ENCODE measurements around the gene PTPRT.

PTPRT gene

GRCh38 chr20:42506397-42506796 lies 683.3 kb downstream of the PTPRT start:
- no peaks in the 10 kb centered on the region for H3K9me3 ChIP-seq (replicated peaks; ENCODE audit: insufficient read depth, low read length)
- no peak overlapping the region for H2AFZ ChIP-seq (ENCODE audit: low read length)
- no peak overlapping the region for H3K27ac ChIP-seq (ENCODE audit: low read length)
- H3K4me3 ChIP-seq (ENCODE audit: low read length), result no peak overlapping the region
- H3K4me1 ChIP-seq (ENCODE audit: low read length), result no peaks in the 10 kb centered on the region
- H3K9me2 ChIP-seq (replicated peaks; ENCODE audit: insufficient read depth, low read length), result no peaks in the 10 kb centered on the region
- no peak for DNase-seq
- no peaks in the 10 kb centered on the region for H3F3A ChIP-seq (ENCODE audit: insufficient read depth, low read length)
- no peaks in the 10 kb centered on the region for H4K20me1 ChIP-seq (ENCODE audit: insufficient read depth, low read length)
- TF ChIP-seq EZH2 (optimal IDR thresholded peaks at IDR 0.05; ENCODE audit: low read depth, low read length), result no peak
- no peak for TF ChIP-seq CTCF (IDR thresholded peaks at IDR 0.05; ENCODE audit: low read length)
- no peak for TF ChIP-seq EZH2phosphoT487 (IDR thresholded peaks at IDR 0.05; ENCODE audit: low read length)
- H3K9ac ChIP-seq (ENCODE audit: low read length), result no peak overlapping the region
- no peaks in the 10 kb centered on the region for H3K36me3 ChIP-seq (replicated peaks; ENCODE audit: insufficient read depth, low read length)
- no peak overlapping the region for H3K4me2 ChIP-seq (ENCODE audit: low read depth, low read length)
- H3K79me2 ChIP-seq (ENCODE audit: low read length), result no peaks in the 10 kb centered on the region
- H3K27me3 ChIP-seq (replicated peaks; ENCODE audit: insufficient read depth, low read length), result no peaks in the 10 kb centered on the region

- no peak overlapping the region for H3K9ac ChIP-seq (ENCODE audit: low read length)
- no peaks in the 10 kb centered on the region for H3K36me3 ChIP-seq (replicated peaks; ENCODE audit: insufficient read depth, low read length)
- H3K4me2 ChIP-seq (ENCODE audit: low read depth, low read length), result no peak overlapping the region
- H3K27me3 ChIP-seq (replicated peaks; ENCODE audit: insufficient read depth, low read length), result no peaks in the 10 kb centered on the region
- H3K27ac ChIP-seq (ENCODE audit: low read length), result no peak overlapping the region
- TF ChIP-seq CTCF (IDR thresholded peaks at IDR 0.05; ENCODE audit: low read length) (no peak), EZH2 (optimal IDR thresholded peaks at IDR 0.05; ENCODE audit: low read depth, low read length) (no peak), EZH2phosphoT487 (IDR thresholded peaks at IDR 0.05; ENCODE audit: low read length) (no peak)
- no peak overlapping the region for H3K4me3 ChIP-seq (ENCODE audit: low read length)
- H3K79me2 ChIP-seq (ENCODE audit: low read length), result no peaks in the 10 kb centered on the region
- no peak overlapping the region for H2AFZ ChIP-seq (ENCODE audit: low read length)
- H3K9me2 ChIP-seq (replicated peaks; ENCODE audit: insufficient read depth, low read length), result no peaks in the 10 kb centered on the region
- no peaks in the 10 kb centered on the region for H4K20me1 ChIP-seq (ENCODE audit: insufficient read depth, low read length)
- H3K9me3 ChIP-seq (replicated peaks; ENCODE audit: insufficient read depth, low read length), result no peaks in the 10 kb centered on the region
- no peak for DNase-seq
- no peaks in the 10 kb centered on the region for H3F3A ChIP-seq (ENCODE audit: insufficient read depth, low read length)
- no peaks in the 10 kb centered on the region for H3K4me1 ChIP-seq (ENCODE audit: low read length)
Observed at GRCh38 chr20:42502591-42502990, 687.1 kb downstream of the PTPRT start.

GRCh38 chr20:42496595-42496994 lies 693.1 kb downstream of the PTPRT start:
- no peaks in the 10 kb centered on the region for H3K79me2 ChIP-seq (ENCODE audit: low read length)
- no peak overlapping the region for H3K27ac ChIP-seq (ENCODE audit: low read length)
- no peaks in the 10 kb centered on the region for H3K9me3 ChIP-seq (replicated peaks; ENCODE audit: insufficient read depth, low read length)
- H3K4me1 ChIP-seq (ENCODE audit: low read length), result no peaks in the 10 kb centered on the region
- DNase-seq, result no peak
- H3K9ac ChIP-seq (ENCODE audit: low read length), result no peak overlapping the region
- no peaks in the 10 kb centered on the region for H3K36me3 ChIP-seq (replicated peaks; ENCODE audit: insufficient read depth, low read length)
- H4K20me1 ChIP-seq (ENCODE audit: insufficient read depth, low read length), result no peaks in the 10 kb centered on the region
- H2AFZ ChIP-seq (ENCODE audit: low read length), result no peak overlapping the region
- no peaks in the 10 kb centered on the region for H3F3A ChIP-seq (ENCODE audit: insufficient read depth, low read length)
- TF ChIP-seq CTCF (IDR thresholded peaks at IDR 0.05; ENCODE audit: low read length) (no peak), EZH2phosphoT487 (IDR thresholded peaks at IDR 0.05; ENCODE audit: low read length) (no peak), EZH2 (optimal IDR thresholded peaks at IDR 0.05; ENCODE audit: low read depth, low read length) (no peak)
- no peaks in the 10 kb centered on the region for H3K27me3 ChIP-seq (replicated peaks; ENCODE audit: insufficient read depth, low read length)
- H3K9me2 ChIP-seq (replicated peaks; ENCODE audit: insufficient read depth, low read length), result no peaks in the 10 kb centered on the region
- H3K4me2 ChIP-seq (ENCODE audit: low read depth, low read length), result no peak overlapping the region
- no peak overlapping the region for H3K4me3 ChIP-seq (ENCODE audit: low read length)

Measured in MM.1S (cell line).